ENCODE measurements around the gene DGKZ.
"Not testable (repeated sequence)": the region's sequence is repeated elsewhere in the genome, so short reads cannot be mapped to it uniquely, and the experiment has no call there.

DGKZ gene, protein sequence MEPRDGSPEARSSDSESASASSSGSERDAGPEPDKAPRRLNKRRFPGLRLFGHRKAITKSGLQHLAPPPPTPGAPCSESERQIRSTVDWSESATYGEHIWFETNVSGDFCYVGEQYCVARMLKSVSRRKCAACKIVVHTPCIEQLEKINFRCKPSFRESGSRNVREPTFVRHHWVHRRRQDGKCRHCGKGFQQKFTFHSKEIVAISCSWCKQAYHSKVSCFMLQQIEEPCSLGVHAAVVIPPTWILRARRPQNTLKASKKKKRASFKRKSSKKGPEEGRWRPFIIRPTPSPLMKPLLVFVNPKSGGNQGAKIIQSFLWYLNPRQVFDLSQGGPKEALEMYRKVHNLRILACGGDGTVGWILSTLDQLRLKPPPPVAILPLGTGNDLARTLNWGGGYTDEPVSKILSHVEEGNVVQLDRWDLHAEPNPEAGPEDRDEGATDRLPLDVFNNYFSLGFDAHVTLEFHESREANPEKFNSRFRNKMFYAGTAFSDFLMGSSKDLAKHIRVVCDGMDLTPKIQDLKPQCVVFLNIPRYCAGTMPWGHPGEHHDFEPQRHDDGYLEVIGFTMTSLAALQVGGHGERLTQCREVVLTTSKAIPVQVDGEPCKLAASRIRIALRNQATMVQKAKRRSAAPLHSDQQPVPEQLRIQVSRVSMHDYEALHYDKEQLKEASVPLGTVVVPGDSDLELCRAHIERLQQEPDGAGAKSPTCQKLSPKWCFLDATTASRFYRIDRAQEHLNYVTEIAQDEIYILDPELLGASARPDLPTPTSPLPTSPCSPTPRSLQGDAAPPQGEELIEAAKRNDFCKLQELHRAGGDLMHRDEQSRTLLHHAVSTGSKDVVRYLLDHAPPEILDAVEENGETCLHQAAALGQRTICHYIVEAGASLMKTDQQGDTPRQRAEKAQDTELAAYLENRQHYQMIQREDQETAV

DNA sequence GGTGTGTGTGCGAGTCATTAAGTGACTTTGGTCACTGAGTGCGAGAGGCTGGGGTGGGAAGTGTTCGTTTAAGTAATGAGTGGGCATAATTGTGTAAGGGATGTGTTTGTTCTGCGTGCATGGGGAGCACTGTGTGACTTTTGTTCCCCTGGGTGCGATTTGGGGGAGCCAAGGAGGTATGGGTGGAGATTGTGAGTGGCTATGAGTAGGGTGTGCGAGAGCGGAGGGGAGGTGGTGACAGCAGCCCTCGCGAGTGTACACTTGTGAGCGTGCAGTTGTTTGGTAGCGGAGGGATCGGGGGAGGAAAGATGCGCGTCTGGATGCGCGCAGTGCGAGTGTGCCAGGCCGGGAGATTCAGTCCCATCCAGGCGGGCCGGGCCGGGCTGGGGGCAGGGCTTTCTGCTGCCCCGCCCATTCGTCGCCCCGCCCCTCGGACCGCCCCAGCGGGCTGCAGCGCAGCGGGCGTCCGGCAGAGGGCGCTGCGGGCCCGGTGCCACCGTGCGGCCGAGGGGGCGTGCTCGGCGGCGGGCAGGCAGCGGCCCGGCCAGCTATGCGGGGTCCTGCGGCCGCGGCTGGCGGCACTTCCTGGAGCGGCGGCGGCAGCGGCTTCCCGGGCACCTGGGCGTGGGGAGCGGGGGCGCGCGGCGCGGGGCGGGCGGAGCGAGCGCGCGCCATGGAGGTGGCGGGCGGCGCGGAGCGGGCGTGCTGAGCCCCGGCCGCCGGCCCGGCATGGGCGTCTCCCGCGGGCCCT lies at the start of gene DGKZ:
Gene DGKZ (plus strand): TSS at position 578 of the 751 bp plus-strand sequence. CDS start 197 bp downstream, outside the sequence.
- Mint-ChIP-seq H3K27me3 (ENCODE audit: low read depth) (no peaks in the 10 kb centered on the region), H3K4me3 (peak within 1 kb of the TSS; percentile 95), H3K27ac (peak within 1 kb of the TSS; percentile 91), H3K4me1 (ENCODE audit: low read depth) (peaks cover 63% of the 10 kb centered on the region), H3K36me3 (ENCODE audit: low read depth) (peaks cover 13% of the 10 kb centered on the region), H3K9me3 (no peaks in the 10 kb centered on the region)

DNA sequence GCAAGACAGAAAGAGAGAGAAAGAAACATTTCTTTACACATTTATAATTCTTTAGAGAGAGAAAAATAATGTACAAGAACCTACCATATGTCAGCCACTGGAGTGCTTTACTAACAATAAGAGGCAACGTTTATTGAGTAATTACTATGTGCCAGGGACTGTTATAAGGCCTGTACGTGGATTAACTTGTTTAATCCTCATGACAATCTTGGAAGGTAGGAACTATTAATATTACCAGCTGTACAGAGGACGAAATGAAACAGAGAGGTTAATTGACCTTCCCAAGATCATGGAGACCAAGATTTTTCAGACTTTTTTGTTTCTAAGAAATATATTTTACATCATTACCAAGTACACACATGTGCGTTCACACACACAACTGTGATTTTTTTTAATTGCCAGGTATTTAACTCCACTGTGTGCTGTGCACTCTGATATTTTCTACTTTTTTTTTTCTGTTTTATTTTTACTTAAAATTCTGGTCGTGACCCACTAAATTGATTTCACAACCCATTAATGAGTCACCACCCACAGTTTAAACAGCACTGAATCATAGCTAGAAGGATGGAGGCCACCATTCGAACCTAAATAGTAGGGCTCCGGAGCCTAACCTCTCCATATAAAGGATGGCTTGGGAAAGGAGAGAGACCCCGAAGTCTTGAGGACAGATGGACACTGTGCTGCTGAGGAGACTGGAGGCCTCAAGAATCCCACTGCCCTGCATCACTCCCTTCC lies 48.4 kb upstream of the DGKZ start:
- no peaks in the 10 kb centered on the region for H3K9me3 Mint-ChIP-seq
- H3K4me3 Mint-ChIP-seq = no peak overlapping the region
- no peak overlapping the region for H3K27ac Mint-ChIP-seq
- H3K27me3 Mint-ChIP-seq (ENCODE audit: low read depth) = peaks cover 25% of the 10 kb centered on the region
- H3K36me3 Mint-ChIP-seq (ENCODE audit: low read depth) = no peaks in the 10 kb centered on the region
- H3K4me1 Mint-ChIP-seq (ENCODE audit: low read depth) = peaks cover 7% of the 10 kb centered on the region

DNA sequence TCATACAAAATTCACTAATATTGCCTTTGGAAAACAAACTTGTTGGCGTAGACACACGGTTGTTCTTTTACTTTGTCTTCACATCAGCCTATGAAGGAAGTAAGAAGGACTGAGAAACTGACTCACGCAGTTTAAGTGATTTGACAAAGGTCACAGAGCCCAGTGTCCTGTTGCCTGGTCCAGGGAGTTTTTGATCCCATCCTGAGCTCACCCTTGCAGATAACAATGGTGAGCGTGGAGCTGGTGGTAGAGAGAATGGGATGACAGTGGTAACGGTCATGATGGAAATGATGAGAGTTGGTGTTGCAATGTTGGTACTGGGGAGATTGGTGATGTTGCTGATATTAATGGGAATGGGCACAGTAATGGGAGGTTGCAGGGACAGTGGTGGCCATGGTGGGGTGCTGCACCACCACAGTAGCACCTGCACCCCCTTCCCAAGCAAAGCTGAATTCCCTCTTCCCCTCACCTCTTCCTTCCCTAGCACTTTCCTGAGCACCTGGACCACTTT lies 47.8 kb upstream of the DGKZ start:
- H3K9me3 Mint-ChIP-seq = no peaks in the 10 kb centered on the region
- H3K36me3 Mint-ChIP-seq (ENCODE audit: low read depth) = no peaks in the 10 kb centered on the region
- peaks cover 24% of the 10 kb centered on the region for H3K27me3 Mint-ChIP-seq (ENCODE audit: low read depth)
- H3K4me3 Mint-ChIP-seq = no peak overlapping the region
- H3K4me1 Mint-ChIP-seq (ENCODE audit: low read depth) = peaks cover 7% of the 10 kb centered on the region
- H3K27ac Mint-ChIP-seq = no peak overlapping the region

DNA sequence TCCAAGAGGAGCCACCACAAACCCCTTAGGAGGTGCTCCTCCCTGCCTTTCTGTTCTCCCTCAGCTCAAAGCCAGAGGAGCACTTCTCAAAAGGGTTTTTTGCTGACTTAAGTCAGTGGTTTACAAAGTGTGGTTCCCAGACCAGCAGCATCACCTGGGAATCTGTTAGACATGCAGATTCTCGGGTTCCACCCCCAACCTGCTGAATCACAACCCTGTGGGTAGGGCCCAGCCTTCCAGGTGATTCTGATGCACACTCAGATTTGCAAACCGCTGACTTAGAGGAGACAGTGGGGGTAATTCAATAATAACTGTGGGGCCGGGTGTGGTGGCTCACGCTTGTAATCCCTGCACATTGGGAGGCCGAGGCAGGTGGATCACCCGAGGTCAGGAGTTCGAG lies 47.0 kb upstream of the DGKZ start:
- no peaks in the 10 kb centered on the region for H3K9me3 Mint-ChIP-seq
- H3K4me3 Mint-ChIP-seq = no peak overlapping the region
- peaks cover 5% of the 10 kb centered on the region for H3K4me1 Mint-ChIP-seq (ENCODE audit: low read depth)
- no peaks in the 10 kb centered on the region for H3K36me3 Mint-ChIP-seq (ENCODE audit: low read depth)
- no peak overlapping the region for H3K27ac Mint-ChIP-seq
- peaks cover 24% of the 10 kb centered on the region for H3K27me3 Mint-ChIP-seq (ENCODE audit: low read depth)

DNA sequence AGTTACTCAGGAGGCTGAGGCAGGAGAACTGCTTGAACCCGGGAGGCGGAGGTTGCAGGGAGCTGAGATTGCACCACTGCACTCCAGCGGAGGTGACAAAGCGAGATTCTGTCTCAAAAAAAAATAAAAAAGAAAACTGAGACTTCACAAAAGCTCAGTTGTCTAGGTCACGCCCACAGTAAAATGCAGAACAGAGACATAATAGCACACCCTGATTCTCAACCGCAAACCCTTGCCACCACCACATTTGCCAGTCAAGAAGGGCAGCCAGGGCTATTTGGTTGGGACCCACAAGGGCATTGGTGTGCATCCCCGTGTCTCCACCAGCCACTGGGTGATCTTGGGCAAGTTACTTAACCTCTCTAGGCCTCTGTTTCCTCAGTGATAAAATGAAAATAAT lies 44.4 kb upstream of the DGKZ start:
- Mint-ChIP-seq H3K4me3 (no peak overlapping the region), H3K4me1 (ENCODE audit: low read depth) (peaks cover 2% of the 10 kb centered on the region), H3K9me3 (no peaks in the 10 kb centered on the region), H3K36me3 (ENCODE audit: low read depth) (no peaks in the 10 kb centered on the region), H3K27ac (no peak overlapping the region), H3K27me3 (ENCODE audit: low read depth) (peaks cover 7% of the 10 kb centered on the region)

DNA sequence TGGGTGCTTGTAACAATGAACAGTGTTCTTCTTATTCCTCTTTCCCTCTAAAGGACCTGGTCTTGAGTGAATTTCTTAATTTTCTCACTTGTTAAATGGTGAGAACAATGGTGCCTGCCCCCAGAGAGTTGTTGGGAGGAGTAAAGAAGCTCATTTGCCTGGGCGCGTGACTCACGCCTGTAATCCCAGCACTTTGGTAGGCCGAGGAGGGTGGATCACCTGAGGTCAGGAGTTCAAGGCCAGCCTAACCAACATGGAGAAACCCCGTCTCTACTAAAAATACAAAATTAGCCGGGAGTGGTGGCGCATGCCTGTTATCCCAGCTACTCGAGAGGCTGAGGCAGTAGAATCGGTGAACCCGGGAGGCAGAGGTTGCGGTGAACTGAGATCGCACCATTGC lies 43.2 kb upstream of the DGKZ start:
- H3K9me3 Mint-ChIP-seq; H3K36me3 Mint-ChIP-seq (ENCODE audit: low read depth); H3K27ac Mint-ChIP-seq; H3K4me1 Mint-ChIP-seq (ENCODE audit: low read depth); H3K27me3 Mint-ChIP-seq (ENCODE audit: low read depth); H3K4me3 Mint-ChIP-seq: not testable (repeated sequence)

DNA sequence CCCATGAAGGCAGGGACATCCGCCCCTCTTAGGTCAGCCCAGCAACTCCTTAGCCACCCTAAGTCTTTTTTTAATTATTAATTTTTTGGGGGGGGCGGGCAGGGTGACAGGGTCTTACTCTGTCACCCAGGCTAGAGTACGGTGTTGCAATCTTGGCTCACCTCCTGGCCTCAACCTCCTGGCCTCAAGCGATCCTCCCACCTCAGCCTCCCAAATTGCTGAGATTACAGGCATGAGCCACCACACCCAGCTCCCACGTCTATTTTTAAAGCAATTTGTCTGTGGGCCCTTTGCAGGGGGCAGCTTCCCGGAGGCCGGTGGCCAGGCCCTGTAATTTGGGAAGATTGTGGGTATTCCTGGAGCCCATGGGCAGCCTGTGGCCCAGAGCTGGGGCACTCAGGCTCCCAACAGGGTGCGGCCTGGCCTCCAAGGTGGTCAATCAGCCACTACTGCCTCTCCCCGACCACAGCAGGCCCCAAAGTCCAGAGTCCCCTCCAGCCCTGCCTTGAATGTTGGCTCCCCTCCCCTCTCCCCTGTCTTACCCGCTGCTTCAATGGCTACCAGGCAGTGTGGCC lies 42.6 kb upstream of the DGKZ start:
- Mint-ChIP-seq H3K27ac (no peak overlapping the region), H3K36me3 (ENCODE audit: low read depth) (no peaks in the 10 kb centered on the region), H3K4me3 (no peak overlapping the region), H3K27me3 (ENCODE audit: low read depth) (no peaks in the 10 kb centered on the region), H3K4me1 (ENCODE audit: low read depth) (peaks cover 11% of the 10 kb centered on the region), H3K9me3 (no peaks in the 10 kb centered on the region)

DNA sequence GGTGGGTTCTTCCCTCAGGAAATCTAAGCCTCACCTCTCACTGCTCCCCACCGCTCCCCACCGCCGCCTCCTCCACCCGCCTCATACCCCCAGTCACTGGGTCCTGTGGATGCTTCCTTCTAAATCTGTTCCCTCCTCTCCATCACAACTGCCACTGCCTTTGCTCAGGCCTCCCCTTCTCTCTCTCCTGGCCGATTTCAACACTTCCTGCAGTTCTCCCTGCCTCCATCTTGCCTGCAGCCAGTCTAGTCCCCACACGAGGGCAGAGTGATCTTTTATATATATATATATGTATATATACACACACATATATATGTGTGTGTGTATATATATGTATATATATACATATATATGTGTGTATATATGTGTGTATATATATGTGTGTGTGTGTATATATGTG lies 42.0 kb upstream of the DGKZ start:
- H3K27ac Mint-ChIP-seq = no peak overlapping the region
- H3K36me3 Mint-ChIP-seq (ENCODE audit: low read depth) = no peaks in the 10 kb centered on the region
- H3K9me3 Mint-ChIP-seq = no peaks in the 10 kb centered on the region

DNA sequence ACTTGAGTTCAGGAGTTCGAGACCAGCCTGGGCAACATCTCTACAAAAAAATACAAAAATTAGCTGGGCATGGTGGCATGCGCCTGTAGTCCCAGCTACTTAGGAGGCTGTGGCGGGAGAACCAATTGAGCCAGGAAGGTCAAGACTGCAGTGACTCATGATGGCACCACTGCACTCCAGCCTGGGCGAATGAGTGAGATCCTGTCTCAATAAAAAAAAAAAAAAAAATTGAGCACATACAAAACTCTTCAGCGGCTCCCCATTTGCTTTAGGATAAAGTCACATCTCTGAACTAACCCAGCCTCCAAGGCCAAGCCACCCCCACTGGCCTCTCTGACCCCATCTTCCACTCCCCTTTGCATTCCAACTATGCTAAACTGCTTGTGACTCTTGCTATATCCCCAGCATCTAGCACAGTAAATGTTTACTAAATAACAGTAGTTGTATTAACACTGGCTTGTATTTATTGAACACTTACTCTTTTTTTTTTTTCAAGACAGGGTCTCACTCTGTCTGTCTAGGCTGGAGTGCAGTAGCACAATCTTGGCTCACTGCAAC lies 40.9 kb upstream of the DGKZ start:
- peaks cover 14% of the 10 kb centered on the region for H3K4me1 Mint-ChIP-seq (ENCODE audit: low read depth)
- H3K27ac Mint-ChIP-seq = no peak overlapping the region
- no peak overlapping the region for H3K4me3 Mint-ChIP-seq
- H3K36me3 Mint-ChIP-seq (ENCODE audit: low read depth) = no peaks in the 10 kb centered on the region
- H3K27me3 Mint-ChIP-seq (ENCODE audit: low read depth) = no peaks in the 10 kb centered on the region
- no peaks in the 10 kb centered on the region for H3K9me3 Mint-ChIP-seq

More for the DNA sequence above, 42.0 kb upstream of the DGKZ start:
- Mint-ChIP-seq H3K27me3 (ENCODE audit: low read depth) (no peaks in the 10 kb centered on the region), H3K4me1 (ENCODE audit: low read depth) (peaks cover 14% of the 10 kb centered on the region), H3K4me3 (no peak overlapping the region)

DNA sequence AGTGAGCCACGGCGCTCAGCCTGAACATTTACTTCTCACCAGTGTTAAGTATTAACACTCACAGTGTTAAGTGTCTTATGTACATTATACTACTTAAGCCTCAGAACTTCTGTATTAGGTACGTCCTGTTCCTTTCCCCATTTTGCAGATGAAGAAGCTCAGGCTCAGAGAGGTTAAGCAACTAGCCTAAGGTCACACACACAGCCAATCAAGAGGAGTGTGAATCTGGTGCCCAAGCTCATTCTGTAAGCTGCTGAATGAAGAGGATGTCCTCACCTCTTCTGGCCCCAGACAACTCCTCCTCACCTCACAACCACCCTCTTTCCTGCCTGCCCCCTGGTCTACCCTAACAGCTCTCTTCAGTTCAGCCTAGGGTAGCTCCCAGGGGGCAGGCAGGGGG lies 39.9 kb upstream of the DGKZ start:
- Mint-ChIP-seq H3K9me3 (no peaks in the 10 kb centered on the region), H3K27ac (no peak overlapping the region), H3K36me3 (ENCODE audit: low read depth) (no peaks in the 10 kb centered on the region), H3K4me1 (ENCODE audit: low read depth) (peaks cover 14% of the 10 kb centered on the region), H3K27me3 (ENCODE audit: low read depth) (peaks cover 3% of the 10 kb centered on the region), H3K4me3 (no peak overlapping the region)

DNA sequence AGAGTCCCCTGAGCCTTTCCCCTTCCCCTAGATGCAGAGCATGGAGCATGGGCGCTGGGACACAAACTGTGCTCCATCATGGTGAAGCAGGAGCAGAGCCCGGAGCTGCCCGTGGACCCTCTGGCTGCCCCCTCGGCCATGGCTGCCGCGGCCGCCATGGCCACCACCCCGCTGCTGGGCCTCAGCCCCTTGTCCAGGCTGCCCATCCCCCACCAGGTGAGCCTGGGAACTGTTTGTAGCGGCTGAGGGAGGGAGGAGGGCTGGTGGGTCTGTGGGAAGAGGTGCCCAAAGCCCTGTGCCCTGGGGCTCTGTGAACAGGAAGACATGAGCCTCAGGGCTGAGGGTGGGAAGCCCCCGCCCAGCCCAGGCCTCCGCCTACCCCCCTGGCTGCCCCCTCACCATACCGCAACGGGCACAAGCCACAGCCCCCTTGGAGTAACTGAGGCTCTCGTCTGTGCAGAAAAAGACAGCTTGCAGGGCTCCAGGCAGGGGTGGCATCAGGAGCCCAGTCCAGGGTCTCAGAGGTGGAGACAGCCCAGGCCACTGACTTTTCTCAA lies 39.4 kb upstream of the DGKZ start:
- Mint-ChIP-seq H3K27ac (no peak overlapping the region), H3K4me1 (ENCODE audit: low read depth) (peaks cover 14% of the 10 kb centered on the region)

DNA sequence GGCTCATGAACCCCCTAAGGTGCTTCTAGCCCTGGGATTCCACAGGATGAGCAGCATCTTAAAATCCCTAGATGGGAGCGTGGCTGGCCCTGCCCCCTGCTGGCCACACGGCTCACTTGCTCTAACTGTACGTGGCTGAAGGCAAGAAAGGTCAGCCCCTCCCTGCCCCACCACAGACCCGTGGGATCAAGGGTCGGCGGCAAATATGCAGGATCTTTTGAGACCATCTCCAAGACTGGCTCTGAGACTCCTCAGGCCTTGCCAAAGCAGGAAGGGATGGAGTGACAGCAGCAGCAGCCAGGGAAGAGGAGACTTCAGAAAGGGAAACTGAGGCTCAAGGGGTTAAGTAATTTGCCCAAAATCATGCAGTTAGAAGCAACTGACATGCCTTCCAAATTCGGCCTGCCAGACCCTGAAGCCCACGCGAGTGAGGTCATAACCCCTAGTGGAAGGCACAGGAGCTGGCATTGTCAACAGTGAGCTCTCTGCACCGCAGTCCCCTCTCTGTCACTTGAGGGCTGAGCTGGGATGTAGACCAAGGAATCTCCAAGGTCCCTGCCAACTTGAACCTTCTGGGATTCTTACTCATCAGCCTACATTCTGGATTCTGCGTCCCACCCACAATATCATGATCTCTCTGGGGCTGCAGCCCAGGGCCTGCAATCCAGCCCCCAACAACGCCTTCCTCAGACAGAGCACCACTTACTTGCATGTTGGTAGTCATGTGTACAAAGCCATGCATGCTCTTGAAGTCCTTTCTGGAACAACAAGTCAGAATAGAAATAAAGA lies 38.4 kb upstream of the DGKZ start:
- H3K36me3 Mint-ChIP-seq (ENCODE audit: low read depth) = no peaks in the 10 kb centered on the region
- no peaks in the 10 kb centered on the region for H3K9me3 Mint-ChIP-seq
- H3K4me3 Mint-ChIP-seq = no peak overlapping the region
- no peak overlapping the region for H3K27ac Mint-ChIP-seq
- H3K4me1 Mint-ChIP-seq (ENCODE audit: low read depth) = peaks cover 14% of the 10 kb centered on the region
- H3K27me3 Mint-ChIP-seq (ENCODE audit: low read depth) = peaks cover 3% of the 10 kb centered on the region

More for the DNA sequence above, 39.4 kb upstream of the DGKZ start:
- no peaks in the 10 kb centered on the region for H3K36me3 Mint-ChIP-seq (ENCODE audit: low read depth)
- peaks cover 3% of the 10 kb centered on the region for H3K27me3 Mint-ChIP-seq (ENCODE audit: low read depth)
- no peaks in the 10 kb centered on the region for H3K9me3 Mint-ChIP-seq
- H3K4me3 Mint-ChIP-seq = no peak overlapping the region
